K562 (cell line): ENCODE measurements around the gene KDELR3. TPM values are rescaled to one million over a fixed set of nuclear protein-coding genes. Genes with fewer than 3 reads are reported as not detected.

ENCODE experiments used
- ATAC-seq: fragments of 200-7000 bp; cut with Tn5 transposase; 3 replicates; pipeline ENCODE4 v1.9.1; 2020; ENCODE audit warnings: moderate library complexity
- BruUV-seq: library from RNA; stranded (reverse); fragments of 400-500 nt; replicated peaks from 2 replicates; lab custom pipeline; 2021; lab: Mats Ljungman, UMichigan
- CTCF ChIA-PET: fragments of 300-600 bp; formaldehyde crosslinking; extraction: SDS; loops from one replicate; lab custom pipeline; 2021; ENCODE audit warnings: low intra/inter-chr PET ratio; lab: Yijun Ruan, JAX
- POLR2A ChIA-PET: fragments of 300-600, 350-650 bp; sonication (Branson Sonifier 250); formaldehyde crosslinking; extraction: SDS; loops from one replicate; lab custom pipeline; 2021; ENCODE audit warnings: antibody characterized with exemption, inconsistent platforms; lab: Yijun Ruan, JAX
- DNase-seq, 4 experiments: peaks; one replicate each; pipeline versions ENCODE4 v3.0.0 to v3.0.0-alpha.2; 2011 to 2018; ENCODE audit warnings: low spot score in 3 of 4, mixed read lengths in 3 of 4; ENCODE audit errors: extremely low read depth in 1 of 4
- FAIRE-seq: peaks from 2 replicates; lab custom pipeline; 2011; peaks lifted over from hg19 to GRCh38; lab: Jason Lieb, UNC
- H2AFZ ChIP-seq: 2 replicates; pipeline ENCODE4 v1.6.0; 2011; ENCODE audit warnings: low read depth, low read length, control low read depth, inconsistent platforms
- H3K27ac ChIP-seq: fragments of 200-600 bp; 3 replicates; pipeline ENCODE4 v1.8.0; 2011; ENCODE audit warnings: low read depth, mild to moderate bottlenecking, control low read depth, inconsistent platforms, low read length, moderate library complexity, mixed read lengths; ENCODE audit errors: extremely low read depth
- H3K27me3 ChIP-seq, 2 experiments: fragments of 300-600 bp in 1 of 2; 2 replicates in 1 of 2; 3 replicates in 1 of 2; pipeline versions ENCODE4 v1.6.0 to v1.8.0; 2011; ENCODE audit warnings: inconsistent platforms in 2 of 2, low read length in 2 of 2, mild to moderate bottlenecking in 1 of 2, mixed read lengths in 1 of 2, moderate library complexity in 1 of 2; ENCODE audit not compliant: control insufficient read depth in 2 of 2, insufficient read depth in 2 of 2
- H3K36me3 ChIP-seq: fragments of 300-600 bp; 3 replicates; pipeline ENCODE4 v1.8.0; 2011; ENCODE audit warnings: mild to moderate bottlenecking, low read length, inconsistent platforms; ENCODE audit not compliant: control insufficient read depth, insufficient read depth
- H3K4me1 ChIP-seq, 2 experiments: fragments of 200-600 bp in 1 of 2; replicated peaks in 1 of 2; 2 replicates in 1 of 2; 3 replicates in 1 of 2; pipeline versions ENCODE4 v1.5.1 to v1.8.0; 2011; ENCODE audit warnings: inconsistent platforms in 2 of 2, low read length in 2 of 2, mild to moderate bottlenecking in 1 of 2, mixed read lengths in 1 of 2, moderate library complexity in 1 of 2; ENCODE audit not compliant: control insufficient read depth in 2 of 2, insufficient read depth in 2 of 2
- H3K4me2 ChIP-seq: 2 replicates; pipeline ENCODE4 v1.6.1; 2011; ENCODE audit warnings: low read length, control low read depth, inconsistent platforms, mixed read lengths; ENCODE audit not compliant: insufficient read depth
- H3K4me3 ChIP-seq: fragments of 200-600 bp; sonication (generic), shearing (Covaris generic); 2 replicates; pipeline ENCODE4 v1.5.1; 2016; ENCODE audit warnings: control low read depth, inconsistent platforms
- H3K79me2 ChIP-seq: fragments of 200-600 bp; 3 replicates; pipeline ENCODE4 v1.8.0; 2011; ENCODE audit warnings: low read length, inconsistent platforms; ENCODE audit not compliant: control insufficient read depth, insufficient read depth
- H3K9ac ChIP-seq, 2 experiments: 2 replicates each; pipeline versions ENCODE4 v1.6.0 to v1.6.1; 2011; ENCODE audit warnings: low read depth in 2 of 2, low read length in 2 of 2, control low read depth in 1 of 2, inconsistent platforms in 1 of 2, mild to moderate bottlenecking in 1 of 2, mixed read lengths in 1 of 2; ENCODE audit not compliant: insufficient read depth in 1 of 2
- H3K9me1 ChIP-seq: one replicate; pipeline ENCODE4 v1.6.0; 2011; ENCODE audit warnings: inconsistent platforms, mild to moderate bottlenecking, low read length, moderate library complexity; ENCODE audit not compliant: control insufficient read depth, insufficient read depth
- H3K9me3 ChIP-seq: replicated peaks from 2 replicates; pipeline ENCODE4 v1.5.1; 2011; ENCODE audit warnings: low read depth, low read length, inconsistent platforms; ENCODE audit not compliant: control insufficient read depth, insufficient read depth
- H4K20me1 ChIP-seq: replicated peaks from 2 replicates; pipeline ENCODE4 v1.6.1; 2011; ENCODE audit warnings: low read length, inconsistent platforms, mixed read lengths; ENCODE audit not compliant: control insufficient read depth, insufficient read depth
- BCL6 ChIP-seq: fragments of 250-450 bp; sonication (Bioruptor Pico); IDR thresholded peaks from 2 replicates; pipeline ENCODE4 v1.4.0; 2020
- ZFP30 ChIP-seq: fragments of 250-450 bp; sonication (Bioruptor Pico); IDR thresholded peaks from 2 replicates; pipeline ENCODE4 v1.8.0; 2022; ENCODE audit warnings: moderate library complexity, mild to moderate bottlenecking, inconsistent platforms, borderline replicate concordance
- ZKSCAN1 ChIP-seq: fragments of 150-350 bp; IDR thresholded peaks from 2 replicates; pipeline ENCODE4 v1.6.1; 2016; ENCODE audit warnings: low read depth, low read length
- ZNF263 ChIP-seq: sonication (generic); formaldehyde crosslinking; IDR thresholded peaks from 2 replicates; pipeline ENCODE4 v1.8.0; 2022; ENCODE audit warnings: mild to moderate bottlenecking, missing genetic modification reagents, borderline replicate concordance
- ZNF431 ChIP-seq: sonication (generic); formaldehyde crosslinking; IDR thresholded peaks from 2 replicates; pipeline ENCODE4 v1.8.0; 2022; ENCODE audit warnings: mild to moderate bottlenecking, missing genetic modification reagents
- WGBS: fragments of 100-300 bp; shearing (Covaris generic); methylation state at CpG from one replicate; pipeline ENCODE4 v1.1.6; 2016; ENCODE audit warnings: low coverage, mixed read lengths; ENCODE audit not compliant: insufficient coverage; ENCODE audit errors: missing lambda C conversion rate; 5-methylcytosine and 5-hydroxymethylcytosine counted together
- in situ Hi-C: fragments of 300-500 bp; cut with MboI; formaldehyde crosslinking; loops from 4 replicates; pipeline ENCODE4 v1.15.0; 2018; ENCODE audit warnings: inconsistent platforms, mixed read lengths
- intact Hi-C: fragments of 100-400 bp; cut with micrococcal nuclease; formaldehyde crosslinking; loops from 2 replicates; pipeline ENCODE4 v1.14.2; 2022
- polyA plus RNA-seq, 8 experiments: library from polyadenylated mRNA; depleted of rRNA in 4 of 8; stranded (reverse) in 5 of 8; unstranded in 3 of 8; fragments of >200 nt; fragmentation: Nextera tagmentation in 2 of 8; fragmentation: Illumina TruSeq in 1 of 8; extraction: Ambion mirVana in 2 of 8; extraction: Trizol in 1 of 8; gene quantifications; 2 replicates each; pipeline versions ENCODE4 v1.2.1 to v1.2.3, GENCODE V29; 2011 to 2014; ENCODE audit warnings: inconsistent platforms in 1 of 8, missing spikeins in 1 of 8
- total RNA-seq, 7 experiments: library from RNA; depleted of rRNA in 6 of 7; stranded (reverse); fragments of >200 nt in 6 of 7; fragmentation: Illumina TruSeq in 2 of 7; extraction: Trizol in 2 of 7; gene quantifications; 2 replicates each; pipeline versions ENCODE4 v1.2.1 to v1.2.3, GENCODE V29; 2011 to 2021; ENCODE audit warnings: low replicate concordance in 1 of 7
- TF ChIP-seq, protein P1 (sequence below), 3 experiments: IDR thresholded peaks in 2 of 3; conservative IDR thresholded peaks in 1 of 3; 2 replicates each; pipeline ENCODE4 v1.5.1; 2011 to 2012; ENCODE audit warnings: low read length in 3 of 3, mild to moderate bottlenecking in 3 of 3, control low read depth in 2 of 3, improper control_type of control experiment in 1 of 3, inconsistent platforms in 1 of 3, low read depth in 1 of 3, mixed read lengths in 1 of 3, moderate library complexity in 1 of 3; ENCODE audit not compliant: insufficient read depth in 2 of 3

The KDELR3 gene
- total and polyA plus RNA-seq, 9 of the 15 experiments (the other 6 are each of a cell fraction or from before 2014, with no cell fraction given): 7.1 to 44.8 (median 9.6) TPM

DNA sequence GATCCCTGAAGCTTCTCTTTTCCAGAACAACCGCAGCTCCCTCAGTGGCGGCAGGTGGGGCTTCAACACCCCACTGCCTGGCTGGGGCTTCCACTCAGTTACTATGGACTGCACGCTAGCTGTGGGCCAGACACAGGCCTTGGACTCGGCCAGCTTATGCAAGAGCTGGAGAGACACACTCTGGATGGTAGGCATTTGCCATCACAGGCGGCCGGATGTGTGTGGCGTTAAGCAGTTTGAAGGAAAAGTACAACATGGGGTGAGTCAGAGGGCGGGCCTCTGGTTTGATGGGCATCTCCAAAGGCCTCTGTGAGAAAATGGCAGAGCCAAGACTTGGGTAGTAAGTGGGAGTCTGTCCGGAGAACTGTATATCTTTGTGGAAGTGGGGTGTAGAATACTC is 30.5 kb upstream of the KDELR3 start:
- Histone ChIP-seq H4K20me1 (no peaks in the 10 kb centered on the region), H3K27ac (no peak overlapping the region), H3K4me2 (no peak overlapping the region), H3K9ac (no peak overlapping the region), H3K9me1 (no peaks in the 10 kb centered on the region), H3K79me2 (no peaks in the 10 kb centered on the region), H3K9me3 (no peaks in the 10 kb centered on the region), H3K27me3 (peaks cover 0 to 5% of the 10 kb centered on the region in 2 experiments; a peak in 2 of 5 replicates), H2AFZ (no peak overlapping the region), H3K4me3 (no peak overlapping the region), H3K4me1 (peaks cover 0 to 5% of the 10 kb centered on the region in 2 experiments; a peak in 1 of 5 replicates), H3K36me3 (no peaks in the 10 kb centered on the region)
- ATAC-seq: no peak
- no peak for TF ChIP-seq ZFP30
- no peak for TF ChIP-seq BCL6 (CRISPR knock-in tag)
- no peak for TF ChIP-seq ZNF431 (CRISPR knock-in tag)
- no peak for FAIRE-seq
- WGBS: 63% methylated on average over 6 of the region's 9 CpGs
- no peak for DNase-seq
- in situ Hi-C loops: no loop called here
- ChIA-PET CTCF (no interaction called here), POLR2A (interaction anchor here (0.6 kb wide), 1 partner anchor 41 kb away, joined by 3 read pairs; no protein-coding TSS in a partner anchor)
- BruUV-seq: no TSS peak
- intact Hi-C loops: no loop called here

DNA sequence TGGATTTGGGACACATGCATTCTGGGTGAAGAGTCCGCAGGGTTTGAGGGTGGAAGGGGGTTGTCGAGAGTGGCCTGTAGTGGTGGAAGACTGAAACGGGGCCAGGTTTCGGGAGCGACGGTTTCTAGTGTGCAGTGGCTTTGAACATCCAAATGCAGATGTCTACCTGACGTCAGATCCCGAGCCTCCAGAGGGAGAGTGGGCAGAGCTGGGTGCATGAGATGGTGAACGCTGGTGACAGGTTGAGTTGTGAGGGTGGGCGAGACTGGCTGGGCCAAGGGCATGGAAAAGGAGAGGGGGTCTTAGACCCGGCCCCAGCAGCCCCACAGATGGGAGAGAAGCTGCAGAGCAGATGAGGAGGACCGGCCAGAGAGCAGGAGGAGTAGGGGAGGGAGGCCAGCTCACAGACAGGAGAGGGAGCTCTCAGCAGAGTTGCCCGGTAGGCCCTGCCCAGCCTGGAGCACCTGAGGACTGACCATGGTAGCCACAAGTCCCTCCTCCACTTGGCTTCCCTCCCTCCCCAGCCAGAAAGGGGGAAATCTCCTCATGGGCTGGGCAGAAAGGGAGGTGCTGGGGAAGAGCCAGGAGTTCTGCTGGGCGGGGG is 27.0 kb upstream of the KDELR3 start:
- FAIRE-seq: no peak
- H3K79me2 ChIP-seq: no peaks in the 10 kb centered on the region
- no peak overlapping the region for H3K4me3 ChIP-seq
- H3K9me1 ChIP-seq: no peaks in the 10 kb centered on the region
- ChIA-PET POLR2A (interaction anchor here (0.9 to 1.6 kb wide), 2 partner anchors 12 to 307 kb away, joined by 3 to 4 read pairs; no protein-coding TSS in a partner anchor), CTCF (interaction anchor here (1.5 kb wide), 1 partner anchor 131 kb away, joined by 5 read pairs; no protein-coding TSS in a partner anchor)
- no peak overlapping the region for H2AFZ ChIP-seq
- no peaks in the 10 kb centered on the region for H3K9me3 ChIP-seq
- peaks cover 7 to 24% of the 10 kb centered on the region in 2 experiments; a peak in 3 of 5 replicates for H3K4me1 ChIP-seq
- WGBS: 4% methylated on average over 10 of the region's 14 CpGs
- TF ChIP-seq ZKSCAN1: no peak
- peak; percentile 89 for TF ChIP-seq ZNF263 (CRISPR knock-in tag)
- TF ChIP-seq, protein P1, sequence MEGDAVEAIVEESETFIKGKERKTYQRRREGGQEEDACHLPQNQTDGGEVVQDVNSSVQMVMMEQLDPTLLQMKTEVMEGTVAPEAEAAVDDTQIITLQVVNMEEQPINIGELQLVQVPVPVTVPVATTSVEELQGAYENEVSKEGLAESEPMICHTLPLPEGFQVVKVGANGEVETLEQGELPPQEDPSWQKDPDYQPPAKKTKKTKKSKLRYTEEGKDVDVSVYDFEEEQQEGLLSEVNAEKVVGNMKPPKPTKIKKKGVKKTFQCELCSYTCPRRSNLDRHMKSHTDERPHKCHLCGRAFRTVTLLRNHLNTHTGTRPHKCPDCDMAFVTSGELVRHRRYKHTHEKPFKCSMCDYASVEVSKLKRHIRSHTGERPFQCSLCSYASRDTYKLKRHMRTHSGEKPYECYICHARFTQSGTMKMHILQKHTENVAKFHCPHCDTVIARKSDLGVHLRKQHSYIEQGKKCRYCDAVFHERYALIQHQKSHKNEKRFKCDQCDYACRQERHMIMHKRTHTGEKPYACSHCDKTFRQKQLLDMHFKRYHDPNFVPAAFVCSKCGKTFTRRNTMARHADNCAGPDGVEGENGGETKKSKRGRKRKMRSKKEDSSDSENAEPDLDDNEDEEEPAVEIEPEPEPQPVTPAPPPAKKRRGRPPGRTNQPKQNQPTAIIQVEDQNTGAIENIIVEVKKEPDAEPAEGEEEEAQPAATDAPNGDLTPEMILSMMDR (IDR thresholded peaks at IDR 0.05 in 2 of 3, conservative IDR thresholded peaks at IDR 0.05 in 1 of 3; ENCODE audit: insufficient read depth in 2 of 3, low read depth in 1 of 3, low read length in 3 of 3): peak in 1 of 3 experiments; percentile 5; a peak in 1 of 6 replicates
- H3K9ac ChIP-seq: 0 out of 4 replicates have a peak overlapping the region, but pooled peaks of 1 of the 2 experiments have one; percentile 7
- peaks cover 0 to 14% of the 10 kb centered on the region in 2 experiments; a peak in 3 of 5 replicates for H3K27me3 ChIP-seq
- peak; percentile 62; the same call in 2 of the 3 replicates for ATAC-seq
- intact Hi-C loops: no loop called here
- in situ Hi-C loops: no loop called here
- no peak overlapping the region for H3K4me2 ChIP-seq
- DNase-seq: no peak
- H4K20me1 ChIP-seq: 0 out of 2 replicates have a peak, but pooled peaks cover 4% of the 10 kb centered on the region
- BruUV-seq: no TSS peak
- H3K27ac ChIP-seq: no peak overlapping the region
- H3K36me3 ChIP-seq: no peaks in the 10 kb centered on the region
